ENCODE measurements around the gene TAF4. TPM values are rescaled to one million over a fixed set of nuclear protein-coding genes. Genes with fewer than 3 reads are reported as not detected.

TAF4 gene
- total RNA-seq, 4 donors from 2014 or later: 12.0 to 19.9 (median 16.2) TPM

GRCh38 chr20:61953037-61954021 is 112.4 kb downstream of the TAF4 start:
- intact Hi-C loops (cut with DNase I): no loop called here
- Histone ChIP-seq H3K36me3 (no peaks in the 10 kb centered on the region), H3K4me3 (no peak overlapping the region), H3K27ac (replicated peaks in 1 of 4) (no peak overlapping the region), H3K4me1 (no peaks in the 10 kb centered on the region), H3K27me3 (peaks cover 0 to 42% (median 7%) of the 10 kb centered on the region in 4 donors), H3K9me3 (no peaks in the 10 kb centered on the region)
- TF ChIP-seq POLR2A (IDR thresholded peaks at IDR 0.05; ENCODE audit: low read depth) (no peak), POLR2AphosphoS5 (IDR thresholded peaks at IDR 0.05) (no peak), CTCF (IDR thresholded peaks at IDR 0.05) (no peak), EP300 (IDR thresholded peaks at IDR 0.05) (no peak)
- no peak for DNase-seq (ENCODE audit: extremely low spot score)
- WGBS: 89% methylated on average over 14 of the region's 20 CpGs

GRCh38 chr20:61951695-61952533 is 113.8 kb downstream of the TAF4 start:
- H3K36me3 ChIP-seq: no peaks in the 10 kb centered on the region
- H3K27me3 ChIP-seq: peaks cover 0 to 42% (median 7%) of the 10 kb centered on the region in 4 donors
- no peak for DNase-seq (ENCODE audit: extremely low spot score)
- 45% methylated on average over 13 of the region's 22 CpGs for WGBS
- no peak overlapping the region for H3K4me3 ChIP-seq
- intact Hi-C loops (cut with DNase I): no loop called here
- no peaks in the 10 kb centered on the region for H3K9me3 ChIP-seq
- H3K4me1 ChIP-seq: no peaks in the 10 kb centered on the region
- H3K27ac ChIP-seq (replicated peaks in 1 of 4): no peak overlapping the region
- TF ChIP-seq CTCF (IDR thresholded peaks at IDR 0.05): no peak
- TF ChIP-seq POLR2A (IDR thresholded peaks at IDR 0.05; ENCODE audit: low read depth): no peak

GRCh38 chr20:61950641-61951071 is 115.0 kb downstream of the TAF4 start:
- no peaks in the 10 kb centered on the region for H3K9me3 ChIP-seq
- no peak overlapping the region for H3K4me3 ChIP-seq
- 45% methylated on average over 5 of the region's 7 CpGs for WGBS
- DNase-seq (ENCODE audit: extremely low spot score): no peak
- H3K27ac ChIP-seq (replicated peaks in 1 of 4): no peak overlapping the region
- intact Hi-C loops (cut with DNase I): no loop called here
- no peaks in the 10 kb centered on the region for H3K36me3 ChIP-seq
- TF ChIP-seq POLR2AphosphoS5 (IDR thresholded peaks at IDR 0.05) (no peak), CTCF (IDR thresholded peaks at IDR 0.05) (no peak), POLR2A (IDR thresholded peaks at IDR 0.05; ENCODE audit: low read depth) (no peak), EP300 (IDR thresholded peaks at IDR 0.05) (no peak)
- H3K4me1 ChIP-seq: no peaks in the 10 kb centered on the region
- peaks cover 0 to 42% (median 7%) of the 10 kb centered on the region in 4 donors for H3K27me3 ChIP-seq

- TF ChIP-seq EP300 (IDR thresholded peaks at IDR 0.05) (no peak), CTCF (IDR thresholded peaks at IDR 0.05) (no peak), POLR2A (IDR thresholded peaks at IDR 0.05; ENCODE audit: low read depth) (no peak), POLR2AphosphoS5 (IDR thresholded peaks at IDR 0.05) (no peak)
- intact Hi-C loops (cut with DNase I): no loop called here
- Histone ChIP-seq H3K9me3 (no peaks in the 10 kb centered on the region), H3K36me3 (no peaks in the 10 kb centered on the region), H3K4me1 (no peaks in the 10 kb centered on the region), H3K4me3 (no peak overlapping the region), H3K27me3 (peaks cover 0 to 42% (median 7%) of the 10 kb centered on the region in 4 donors), H3K27ac (replicated peaks in 1 of 4) (no peak overlapping the region)
- WGBS: 70% methylated on average over 7 of the region's 21 CpGs
- no peak for DNase-seq (ENCODE audit: extremely low spot score)
Measured at GRCh38 chr20:61949714-61950640, 115.7 kb downstream of the TAF4 start.
